Temporal lobe (tissue), 2 donors: ENCODE results near the gene VILL. TPM values are rescaled to one million over a fixed set of nuclear protein-coding genes. Genes with fewer than 3 reads are reported as not detected.

Experiments
- small RNA-seq: library from RNA; depleted of rRNA; stranded (forward); fragments of <200 nt; gene quantifications from one replicate; pipeline ENCODE3, GENCODE V24; 2014; ENCODE audit warnings: low replicate concordance
- total RNA-seq: library from RNA; depleted of rRNA; stranded (reverse); fragments of >200 nt; gene quantifications from one replicate; pipeline ENCODE4 v1.2.3, GENCODE V29; 2014

VILL gene
- total RNA-seq, 1 donor from 2014 or later: 9.1 TPM

Small RNA genes lying within 50 kb of the gene (small RNA-seq; reads per million reads assigned to genes)
- gene MIR26A1 (7.4 reads per million, percentile 93 among the genes with 10 or more reads in this experiment), gene RF00019 (not detected)

Other genes with a start within 250 kb of the VILL start
- 11.8 TPM for gene CTDSPL, start 128.9 kb upstream of the VILL start, total RNA-seq
- gene PLCD1, start 38.9 kb downstream of the VILL start, total RNA-seq: 5.7 TPM
- gene DLEC1, start 48.4 kb downstream of the VILL start, total RNA-seq: 0.74 TPM
- 22.1 TPM for gene ACAA1, start 146.3 kb downstream of the VILL start, total RNA-seq
- 6.4 TPM for gene MYD88, start 147.9 kb downstream of the VILL start, total RNA-seq
- gene OXSR1, start 174.8 kb downstream of the VILL start, total RNA-seq: 36.4 TPM